Myocyte (in vitro differentiated cells): ENCODE results near the gene AAGAB. TPM values are rescaled to one million over a fixed set of nuclear protein-coding genes. Genes with fewer than 3 reads are reported as not detected.

ENCODE experiments used
- DNase-seq: peaks from one replicate; pipeline ENCODE4 v3.0.0-alpha.2; 2012; ENCODE audit warnings: low read depth
- total RNA-seq: library from RNA; depleted of rRNA; stranded (reverse); fragments of >200 nt; gene quantifications from 2 replicates; pipeline ENCODE4 v1.2.3, GENCODE V29; 2014

The AAGAB gene
- total RNA-seq, 1 donor from 2014 or later = 54.3 TPM

GRCh38 chr15:67174864-67175573 lies 79.4 kb downstream of the AAGAB start:
- DNase-seq = no peak

GRCh38 chr15:67174446-67174845 lies 80.0 kb downstream of the AAGAB start:
- DNase-seq = no peak

- DNase-seq = no peak
Observed at GRCh38 chr15:67173786-67174185, 80.7 kb downstream of the AAGAB start.

GRCh38 chr15:67173005-67173404 lies 81.5 kb downstream of the AAGAB start:
- no peak for DNase-seq

- no peak for DNase-seq
Observed at GRCh38 chr15:67172172-67172571, 82.3 kb downstream of the AAGAB start.

- DNase-seq = peak; percentile 73
Observed at GRCh38 chr15:67171471-67171870, 83.0 kb downstream of the AAGAB start.

- DNase-seq = no peak
Observed at GRCh38 chr15:67170143-67170925, 84.1 kb downstream of the AAGAB start.

- no peak for DNase-seq
Observed at GRCh38 chr15:67168694-67169093, 85.8 kb downstream of the AAGAB start.

GRCh38 chr15:67167091-67167490 lies 87.4 kb downstream of the AAGAB start:
- DNase-seq = no peak

- DNase-seq = no peak
Observed at GRCh38 chr15:67166280-67167009, 88.0 kb downstream of the AAGAB start.

- DNase-seq = no peak
Observed at GRCh38 chr15:67165254-67166253, 88.9 kb downstream of the AAGAB start.

GRCh38 chr15:67164811-67165253 lies 89.6 kb downstream of the AAGAB start:
- no peak for DNase-seq

- no peak for DNase-seq
Observed at GRCh38 chr15:67164401-67164791, 90.1 kb downstream of the AAGAB start.

GRCh38 chr15:67163180-67163579 lies 91.3 kb downstream of the AAGAB start:
- DNase-seq = no peak

- DNase-seq = no peak
Observed at GRCh38 chr15:67161881-67162280, 92.6 kb downstream of the AAGAB start.

GRCh38 chr15:67161412-67161811 lies 93.0 kb downstream of the AAGAB start:
- DNase-seq = no peak

GRCh38 chr15:67158367-67158766 lies 96.1 kb downstream of the AAGAB start:
- DNase-seq = no peak

- DNase-seq = no peak
Observed at GRCh38 chr15:67157521-67158252, 96.8 kb downstream of the AAGAB start.

GRCh38 chr15:67156834-67157233 lies 97.6 kb downstream of the AAGAB start:
- DNase-seq = no peak

GRCh38 chr15:67156426-67156825 lies 98.0 kb downstream of the AAGAB start:
- DNase-seq = no peak
